NCI-H146 treated with DMSO at 0.1 percent for 48 hours (cell line): Measurements from ENCODE around the gene SLC16A9.
"Not testable (repeated sequence)": the region's sequence is repeated elsewhere in the genome, so short reads cannot be mapped to it uniquely, and the experiment has no call there.

ENCODE experiments used
- DNase-seq: peaks from one replicate; lab custom pipeline; 2025; ENCODE audit not compliant: unreplicated experiment; lab: John Stamatoyannopoulos, UW

SLC16A9 gene

DNA sequence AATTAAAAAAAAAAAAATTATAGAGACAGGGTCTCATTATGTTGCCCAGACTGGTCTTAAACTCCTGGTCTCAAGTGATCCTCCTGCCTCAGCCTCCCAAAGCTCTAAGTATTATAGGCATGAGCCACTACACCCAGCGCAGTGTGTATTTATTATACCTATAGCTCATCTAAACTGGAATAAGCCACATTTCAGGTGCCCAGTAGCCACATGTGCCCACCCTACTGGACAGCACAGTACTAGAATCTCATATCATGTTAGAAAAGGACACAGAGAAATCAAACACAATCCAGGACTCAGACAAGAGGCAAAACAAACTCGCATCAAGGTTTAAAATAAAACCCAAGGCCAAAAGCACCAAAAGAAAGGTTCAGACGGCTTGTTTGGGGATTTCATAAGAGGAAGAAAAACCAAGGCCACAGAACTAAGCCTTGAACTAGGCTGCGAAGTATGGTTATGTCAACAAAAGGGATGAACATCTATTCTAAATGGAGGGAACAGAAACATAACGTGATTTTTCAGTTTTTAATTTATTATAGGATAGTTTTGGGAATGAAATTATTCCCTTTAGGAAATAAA lies 32.3 kb downstream of the SLC16A9 start:
- no peak for DNase-seq

DNA sequence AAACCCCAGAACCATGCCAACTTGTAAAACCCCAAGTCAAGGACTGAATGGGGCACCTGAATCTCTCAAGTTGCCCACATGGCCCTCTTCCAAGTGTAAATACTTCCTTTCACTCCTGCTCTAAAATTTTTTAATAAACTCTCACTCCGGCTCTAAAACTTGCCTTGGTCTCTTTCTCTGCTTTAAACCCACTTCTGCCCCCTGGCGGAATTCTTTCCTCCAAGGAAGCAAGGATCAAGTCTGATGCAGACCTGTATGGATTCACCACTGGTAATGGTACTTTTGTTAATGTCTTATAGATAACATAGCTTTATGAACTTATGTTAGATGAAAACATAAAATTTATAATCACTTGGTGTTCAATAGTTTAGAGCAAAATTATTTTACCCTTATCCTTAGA lies 33.8 kb downstream of the SLC16A9 start:
- DNase-seq, result peak; percentile 10

DNA sequence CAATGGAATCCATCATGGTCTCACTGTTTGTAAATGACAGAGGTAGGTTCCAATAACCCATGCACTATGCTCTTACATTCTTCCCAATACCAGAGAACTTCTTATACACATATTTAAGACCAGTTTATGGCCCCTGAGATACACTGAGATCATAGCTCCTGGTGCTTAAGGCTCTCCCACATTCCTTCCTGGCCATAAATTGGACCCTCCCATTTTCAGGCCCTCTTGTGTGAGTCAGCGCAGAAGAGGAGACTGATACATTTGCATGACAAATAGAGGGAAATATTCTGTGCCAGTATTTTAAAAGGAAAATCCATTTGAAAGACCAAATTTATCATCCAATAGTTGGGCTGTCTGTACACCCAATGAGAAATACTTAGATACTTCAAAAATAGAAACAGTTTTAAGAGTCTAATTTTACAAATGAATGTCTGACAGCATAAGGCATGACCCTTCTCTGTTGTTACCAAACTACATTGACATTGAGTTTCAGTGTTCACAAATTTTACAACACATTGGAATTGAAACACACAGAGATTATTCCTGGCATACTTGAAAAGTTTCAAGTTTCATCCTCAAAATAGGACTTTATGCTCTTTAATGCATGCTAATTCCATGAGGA lies 35.3 kb downstream of the SLC16A9 start:
- no peak for DNase-seq

DNA sequence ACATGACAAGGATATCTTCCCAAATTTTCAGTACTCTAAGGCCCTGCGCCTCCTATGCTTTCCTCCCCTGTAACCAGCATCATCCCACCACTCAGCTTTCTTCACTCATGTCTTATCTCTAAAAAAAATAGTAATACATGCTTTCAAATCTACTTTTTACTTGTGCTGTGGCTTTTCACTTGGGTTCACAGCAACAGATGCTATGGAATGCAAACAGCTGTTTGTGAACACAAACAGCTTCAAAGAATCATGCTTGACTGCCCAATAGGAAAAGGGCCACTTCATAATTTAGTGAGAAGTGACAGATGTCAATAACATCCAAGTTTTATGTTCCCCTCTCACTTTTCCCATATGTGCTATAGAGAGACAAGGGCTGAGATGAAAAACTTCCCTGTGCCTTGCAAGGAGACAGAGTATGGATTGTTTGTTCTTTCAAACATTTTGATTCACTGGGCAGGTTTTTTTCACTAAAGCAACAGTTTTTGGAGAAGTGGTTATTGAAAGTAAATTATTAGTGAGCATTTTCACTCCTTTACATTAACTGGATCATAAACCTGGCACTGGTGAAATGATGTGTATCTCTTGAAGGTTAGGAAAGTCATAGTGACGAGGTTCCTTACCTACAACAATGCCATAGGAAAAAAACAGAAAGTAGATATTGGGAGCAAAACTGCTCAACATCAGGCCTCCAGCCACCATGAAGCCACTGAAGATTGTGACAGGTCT lies 37.3 kb downstream of the SLC16A9 start:
- DNase-seq, result no peak

DNA sequence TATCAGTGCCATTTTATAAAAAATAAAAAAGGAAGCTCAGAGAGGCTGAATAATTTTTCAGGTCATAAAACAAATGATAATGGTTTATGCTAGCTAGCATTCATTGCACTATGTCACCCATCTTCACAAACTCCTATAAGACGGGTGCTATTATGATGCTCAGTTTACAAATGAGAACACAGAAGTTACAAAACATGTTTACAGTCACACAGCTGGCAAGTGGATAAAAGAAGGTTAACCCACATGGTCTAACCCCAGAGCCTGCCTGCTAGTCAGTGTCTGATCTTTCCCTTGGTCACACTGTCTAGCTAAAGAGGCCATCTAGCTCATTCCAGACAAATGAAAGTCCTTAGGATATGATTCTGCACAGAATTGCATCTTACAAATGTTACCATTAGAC lies 39.4 kb downstream of the SLC16A9 start:
- no peak for DNase-seq

DNA sequence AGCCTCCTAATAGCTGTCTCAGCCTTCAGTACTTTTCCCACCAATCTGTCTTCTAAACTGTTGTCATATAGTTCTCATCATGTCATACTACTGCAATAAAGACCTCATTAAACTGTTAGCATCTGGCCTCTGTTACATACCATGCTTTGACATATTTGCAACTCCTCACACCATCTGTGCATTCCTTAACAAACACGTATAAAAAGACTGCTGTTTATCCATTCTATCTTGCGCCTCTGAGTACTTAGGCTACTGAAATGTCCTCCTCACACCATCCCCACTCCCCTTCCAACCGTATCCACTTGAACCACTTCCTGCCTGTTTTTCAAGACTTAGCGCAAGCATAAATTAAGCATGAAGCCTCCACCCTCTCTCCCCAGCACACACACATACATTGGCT lies 41.6 kb downstream of the SLC16A9 start:
- DNase-seq, result no peak

DNA sequence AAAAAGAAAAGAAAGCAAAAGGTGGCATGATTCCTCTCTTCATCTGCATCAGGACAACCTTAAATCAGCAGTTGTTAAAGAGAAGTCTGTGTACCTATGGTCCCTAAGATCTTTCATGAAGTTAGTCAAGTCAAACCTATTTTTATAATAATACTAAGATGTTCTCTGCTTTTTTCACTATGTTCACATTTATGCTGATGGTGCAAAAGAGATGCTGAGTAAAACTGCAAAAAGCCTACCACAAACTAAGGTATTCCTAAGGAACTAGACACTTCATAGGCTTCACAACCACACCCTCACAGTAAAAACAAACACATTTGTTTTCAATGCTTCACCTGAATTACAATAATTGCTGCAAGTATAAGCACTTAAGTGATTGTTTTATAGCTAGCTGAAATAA lies 43.3 kb downstream of the SLC16A9 start:
- no peak for DNase-seq

DNA sequence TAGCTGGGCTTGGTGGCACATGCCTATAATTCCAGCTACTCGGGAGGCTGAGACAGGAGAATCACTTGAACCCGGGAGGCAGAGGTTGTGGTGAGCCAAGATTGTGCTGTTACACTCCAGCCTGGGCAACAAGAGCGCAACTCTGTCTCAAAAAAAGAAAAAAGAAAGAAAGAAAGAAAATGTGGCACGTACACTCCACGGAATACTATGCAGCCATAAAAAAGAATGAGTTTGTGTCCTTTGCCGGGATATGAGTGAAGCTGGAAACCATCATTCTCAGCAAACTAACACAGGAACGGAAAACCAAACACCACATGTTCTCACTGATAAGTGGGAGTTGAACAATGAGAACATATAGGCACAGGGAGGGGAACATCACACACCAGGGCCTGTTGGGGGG lies 46.4 kb downstream of the SLC16A9 start:
- not testable (repeated sequence) for DNase-seq

DNA sequence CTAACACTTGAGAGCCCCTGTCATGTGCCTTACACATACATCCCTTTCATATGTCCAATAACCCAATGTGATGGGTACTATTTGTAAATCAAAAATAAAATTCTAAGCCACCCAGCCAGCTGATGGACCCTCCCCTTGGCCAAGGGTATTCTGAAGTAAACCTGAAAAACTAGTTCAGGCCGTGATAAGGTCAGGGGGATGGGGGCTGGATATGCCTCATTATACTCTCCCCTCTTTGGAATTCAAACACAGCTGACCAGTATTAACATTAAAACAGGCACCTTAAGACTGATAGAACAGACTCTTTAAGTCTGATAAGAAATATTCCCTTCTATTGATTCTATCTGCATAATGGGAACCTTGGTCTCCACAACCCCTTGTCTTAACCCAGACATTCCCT lies 51.9 kb downstream of the SLC16A9 start:
- no peak for DNase-seq

DNA sequence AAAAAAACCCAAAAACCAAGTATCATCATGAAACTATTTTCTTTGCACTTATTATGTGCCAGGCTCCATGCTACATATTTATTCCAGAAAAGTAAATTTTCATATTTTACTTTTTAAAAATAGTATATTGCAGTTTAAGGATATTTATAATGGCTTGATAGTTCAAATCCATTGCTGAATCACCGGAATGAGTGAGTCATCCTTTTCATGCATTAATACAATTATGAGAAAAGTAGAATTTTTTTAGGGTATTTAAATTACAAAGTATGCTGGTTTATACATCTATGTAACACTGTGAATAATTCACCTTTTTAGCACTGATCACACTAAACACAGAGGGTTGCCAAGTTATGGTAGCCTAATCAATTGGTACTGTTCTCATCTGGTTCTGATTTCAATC lies 54.3 kb downstream of the SLC16A9 start:
- DNase-seq, result no peak

DNA sequence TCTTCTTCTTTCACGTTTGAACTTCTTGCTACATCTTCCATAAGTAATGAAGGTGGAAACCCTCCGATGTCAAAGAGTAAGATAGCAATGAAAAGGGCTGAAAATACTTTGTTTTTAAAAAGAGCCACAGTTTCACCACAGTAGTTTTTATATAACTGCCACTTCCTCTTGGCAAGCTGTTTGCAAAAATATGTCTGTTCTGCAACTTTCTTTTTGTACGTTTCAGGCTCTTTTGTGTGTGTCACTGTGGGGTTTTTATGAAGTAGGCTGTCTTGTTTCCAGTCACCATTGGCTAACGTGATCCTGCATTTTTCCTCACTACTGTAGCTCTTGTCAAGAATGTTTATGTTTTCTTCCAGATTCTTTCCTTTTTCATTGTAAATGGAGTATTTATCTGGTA lies 55.6 kb downstream of the SLC16A9 start:
- DNase-seq, result no peak

DNA sequence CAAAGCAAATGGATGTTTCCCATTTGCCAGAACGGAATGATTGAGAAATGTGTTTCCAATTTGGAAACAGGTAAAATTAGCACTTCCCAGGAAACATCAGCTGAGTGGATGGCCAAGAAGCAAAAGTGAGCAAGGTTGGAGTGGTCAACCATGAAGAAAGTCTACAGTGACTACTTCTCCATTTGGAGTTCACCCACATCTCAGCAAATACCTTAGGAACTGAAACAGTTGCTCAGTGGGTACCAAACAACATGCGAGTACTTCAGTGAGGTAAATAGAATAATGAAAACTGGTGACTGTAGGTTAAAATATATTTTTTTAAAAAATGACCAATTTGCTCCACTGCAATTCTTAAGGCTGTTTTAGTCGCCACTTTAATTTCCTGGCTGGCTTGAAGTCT lies 57.7 kb downstream of the SLC16A9 start:
- no peak for DNase-seq

DNA sequence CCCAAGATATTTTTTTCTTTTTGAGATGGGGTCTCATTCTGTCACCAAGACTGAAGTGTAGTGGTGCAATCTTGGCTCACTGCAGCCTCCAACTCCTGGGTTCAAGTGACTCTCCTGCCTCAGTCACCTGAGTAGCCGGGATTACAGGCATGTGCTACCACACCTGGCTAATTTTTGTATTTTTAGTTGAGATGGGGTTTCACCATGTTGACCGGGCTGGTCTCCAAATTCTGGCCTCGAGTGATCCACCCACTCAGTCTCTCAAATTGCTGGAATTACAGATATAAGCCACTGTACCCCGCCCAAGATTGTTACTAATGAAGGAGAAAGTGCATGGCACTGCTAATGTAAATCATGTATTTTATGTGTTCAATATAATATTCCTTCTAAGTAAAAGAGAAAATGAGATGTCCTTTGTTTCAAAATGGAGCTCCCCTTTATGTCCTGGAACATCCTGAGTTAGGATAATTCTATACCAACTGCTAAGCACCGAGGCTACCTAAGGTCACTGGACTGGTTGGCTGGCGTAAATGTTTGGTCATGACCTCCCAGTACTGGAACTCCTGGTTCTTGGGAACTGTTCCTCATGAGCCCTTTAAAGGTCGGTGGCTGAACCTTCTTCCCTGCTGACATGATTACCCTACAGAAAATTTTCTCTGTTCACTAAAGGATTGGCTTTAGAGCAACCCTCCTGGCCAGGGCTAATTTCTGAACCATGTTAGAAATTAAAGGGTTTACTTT lies 59.9 kb downstream of the SLC16A9 start:
- DNase-seq, result no peak

DNA sequence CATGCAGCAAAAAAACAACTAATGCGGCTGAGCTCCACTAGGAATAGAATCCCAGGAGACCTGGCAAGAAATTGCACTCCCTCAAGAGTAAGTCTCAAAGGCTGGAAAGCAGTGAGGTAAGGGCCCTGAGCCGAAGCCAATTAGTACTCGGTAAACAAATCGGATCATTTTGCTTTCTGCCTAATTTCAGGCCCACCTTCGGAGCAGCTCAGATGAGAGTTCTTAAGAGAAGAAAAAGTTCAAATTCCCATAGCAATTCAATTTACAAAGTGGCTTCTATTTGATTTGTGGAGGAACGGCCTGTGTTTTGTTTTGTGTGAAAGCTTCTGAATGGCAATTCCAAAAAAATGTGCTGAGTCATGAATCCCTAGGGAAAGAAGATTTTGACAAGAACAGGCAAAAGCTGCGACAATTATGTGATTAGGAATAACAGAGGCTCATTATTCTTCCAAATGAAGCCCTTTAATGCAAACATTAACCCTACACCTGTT lies 60.9 kb downstream of the SLC16A9 start:
- DNase-seq, result peak; percentile 56

DNA sequence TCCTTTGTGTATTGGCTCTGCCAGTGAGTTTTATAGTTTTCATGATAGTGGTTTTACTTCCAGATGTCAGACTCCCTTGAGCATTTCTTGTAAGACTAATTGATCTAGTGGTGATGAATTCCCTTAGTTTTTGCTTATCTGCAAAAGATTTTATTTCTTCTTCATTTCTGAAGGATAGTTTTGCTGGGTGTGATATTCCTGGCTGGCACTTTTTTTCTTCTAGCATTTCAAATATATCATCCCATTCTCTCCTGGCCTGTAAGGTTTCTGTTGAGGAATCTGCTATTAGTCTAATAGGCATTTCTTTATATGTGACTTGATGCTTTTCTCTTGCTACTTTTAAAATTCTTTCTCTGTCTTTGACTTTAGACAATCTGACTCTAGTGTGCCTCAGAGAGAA lies 64.8 kb downstream of the SLC16A9 start:
- DNase-seq, result no peak

DNA sequence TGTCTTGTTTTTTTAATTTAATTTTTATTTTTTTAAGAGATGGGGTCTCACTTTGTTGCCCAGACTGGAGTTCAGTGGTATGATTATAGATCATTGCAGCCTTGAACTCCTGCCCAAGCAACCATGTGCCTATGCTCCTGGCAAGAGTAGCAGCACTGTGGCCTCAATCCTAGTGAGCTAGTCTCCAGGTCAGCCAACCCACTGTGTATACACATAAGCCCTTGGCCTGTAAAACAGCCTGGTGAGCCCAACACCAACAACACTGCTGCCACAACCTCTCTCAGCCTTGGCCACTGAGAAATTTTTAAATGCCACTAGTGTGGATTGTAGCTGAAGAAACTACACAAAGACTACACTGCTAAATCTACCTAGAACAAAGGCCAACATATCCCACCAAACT lies 68.0 kb downstream of the SLC16A9 start:
- DNase-seq, result not testable (repeated sequence)

DNA sequence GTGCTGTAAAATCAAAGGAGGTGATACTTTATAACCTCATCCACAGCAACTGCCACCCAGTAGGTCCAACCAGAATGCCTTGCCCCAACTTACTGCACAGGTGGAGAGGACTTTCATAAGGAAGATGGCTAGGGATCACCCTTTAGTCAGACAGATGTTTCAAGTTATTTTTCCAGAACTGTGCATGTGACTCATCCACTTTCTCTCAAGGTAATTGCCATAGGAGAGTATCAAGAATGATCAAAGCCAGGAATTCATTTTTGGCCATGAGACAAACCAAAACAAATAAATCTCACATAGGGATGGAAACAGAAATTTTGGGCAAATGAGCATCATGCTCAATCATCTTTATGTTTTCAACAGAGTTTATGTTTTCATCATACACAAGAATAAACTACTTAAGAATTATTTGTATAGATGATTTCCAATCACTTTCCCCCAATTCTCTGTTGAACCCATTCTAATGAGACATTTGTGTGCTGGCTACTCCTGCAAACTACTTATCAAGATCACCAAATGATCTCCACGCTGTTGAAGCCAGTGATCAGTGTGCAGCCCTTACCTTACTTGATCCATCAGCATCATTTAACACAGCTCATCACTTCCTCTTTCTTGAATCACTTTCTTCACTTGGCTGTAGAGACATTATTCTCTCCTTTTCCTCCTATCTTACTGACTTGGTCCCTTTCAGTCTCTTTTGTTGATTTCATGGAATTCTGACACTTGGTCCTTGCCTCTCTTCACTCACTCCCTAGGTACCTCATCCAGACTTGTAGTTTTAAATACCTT lies 74.0 kb downstream of the SLC16A9 start:
- no peak for DNase-seq

DNA sequence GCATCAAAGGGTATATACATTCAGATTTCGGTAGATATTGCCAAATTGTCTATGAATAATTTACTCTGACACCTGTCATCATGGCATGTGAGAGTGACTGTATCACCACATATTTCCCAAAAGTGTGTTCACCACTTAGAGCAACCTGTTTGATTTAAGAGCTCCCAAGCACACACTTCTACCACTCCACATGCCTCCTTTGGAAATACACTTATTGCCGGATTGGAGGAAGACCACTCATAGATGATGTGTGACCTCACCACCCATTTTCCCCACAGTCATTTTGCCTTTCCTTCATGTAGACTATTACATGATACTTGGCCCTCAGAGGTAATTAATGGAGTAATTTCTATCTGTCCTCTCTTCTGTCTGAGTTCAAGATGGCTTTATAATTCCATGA lies 75.5 kb downstream of the SLC16A9 start:
- DNase-seq, result no peak

DNA sequence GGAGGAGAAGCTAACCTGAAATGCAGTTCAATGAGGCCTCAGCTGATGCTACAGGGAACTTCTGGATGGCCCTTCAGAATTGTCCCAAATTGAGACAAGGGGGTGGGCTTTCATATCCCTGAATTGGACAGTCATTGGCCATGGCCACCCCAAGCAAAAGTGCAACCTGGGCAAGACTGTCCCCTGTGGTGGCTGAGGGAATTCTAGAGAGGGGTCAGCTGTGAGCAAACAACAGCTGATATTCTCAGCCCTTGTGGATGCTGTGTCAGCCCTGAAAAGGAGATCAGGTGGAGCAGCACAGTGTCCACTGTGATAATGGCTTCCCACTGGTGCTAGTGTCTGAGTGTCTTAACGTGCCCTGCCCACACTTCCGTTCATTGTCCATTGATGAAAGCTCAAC lies 76.6 kb downstream of the SLC16A9 start:
- no peak for DNase-seq

DNA sequence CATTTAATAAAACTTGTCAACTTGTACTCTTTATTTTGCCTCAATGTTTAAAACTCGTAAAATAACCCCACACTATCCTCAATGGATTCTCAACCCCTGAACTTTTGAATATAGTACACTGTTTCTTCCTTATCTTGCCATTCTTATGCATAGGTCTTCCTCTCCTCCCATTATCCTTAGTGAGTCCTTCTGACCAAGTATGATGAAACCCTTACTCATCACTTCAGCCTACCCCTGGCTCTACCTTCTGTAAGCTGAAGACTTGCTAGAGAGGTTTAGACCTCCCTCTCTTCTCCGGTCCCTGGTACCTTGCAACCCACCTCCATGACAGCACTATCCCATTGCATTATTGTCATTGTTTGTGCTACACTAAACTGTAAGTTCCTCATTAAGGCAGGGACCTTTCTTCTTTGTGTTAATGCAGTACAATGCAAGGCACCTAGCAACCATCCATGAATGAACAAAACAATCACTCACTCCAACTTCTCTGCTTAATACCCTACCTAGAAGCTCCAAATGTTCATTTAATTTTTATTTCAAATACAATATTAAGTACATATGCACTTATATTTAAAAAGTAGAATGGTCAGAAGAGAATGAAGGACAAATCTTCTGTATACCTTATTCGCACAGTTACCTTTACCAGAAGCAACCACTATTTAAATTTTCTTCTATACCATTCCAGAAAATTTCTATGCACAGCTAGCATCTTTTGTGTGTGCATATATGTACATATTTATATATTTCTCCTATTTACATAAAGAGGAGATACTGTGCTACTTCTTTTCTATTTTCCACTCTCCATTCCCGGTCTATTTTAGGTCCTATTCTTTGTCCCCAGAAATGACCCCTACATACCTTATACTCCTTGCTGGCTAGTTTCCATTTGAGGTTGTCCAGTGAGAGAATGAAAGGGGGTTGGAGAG lies 77.5 kb downstream of the SLC16A9 start:
- no peak for DNase-seq
